Esophagus (tissue), 2 donors: ENCODE data around the gene ERF. TPM values are rescaled to one million over a fixed set of nuclear protein-coding genes. Genes with fewer than 3 reads are reported as not detected.
"Not testable (repeated sequence)": the region's sequence is repeated elsewhere in the genome, so short reads cannot be mapped to it uniquely, and the experiment has no call there.

ENCODE experiments used
- H3K27ac ChIP-seq, 2 donors: one replicate each; pipeline ENCODE4 v1.5.1; 2013; ENCODE audit warnings: low read depth in 2 of 2, mild to moderate bottlenecking in 2 of 2, inconsistent platforms in 1 of 2, low read length in 1 of 2, moderate library complexity in 1 of 2
- H3K27me3 ChIP-seq, 2 donors: one replicate each; pipeline ENCODE4 v1.6.1; 2013; ENCODE audit warnings: low read length in 2 of 2, control low read depth in 1 of 2, mild to moderate bottlenecking in 1 of 2; ENCODE audit not compliant: insufficient read depth in 2 of 2, control insufficient read depth in 1 of 2
- H3K36me3 ChIP-seq, 2 donors: one replicate each; pipeline ENCODE4 v1.6.1; 2013; ENCODE audit warnings: low read length in 1 of 2; ENCODE audit not compliant: control insufficient read depth in 2 of 2, insufficient read depth in 2 of 2
- H3K4me1 ChIP-seq, 2 donors: one replicate each; pipeline ENCODE4 v1.6.1; 2013; ENCODE audit warnings: low read length in 1 of 2; ENCODE audit not compliant: control insufficient read depth in 2 of 2, insufficient read depth in 2 of 2
- H3K4me3 ChIP-seq, 2 donors: one replicate each; pipeline ENCODE4 v1.5.1; 2013; ENCODE audit warnings: low read length in 2 of 2, mild to moderate bottlenecking in 2 of 2, low read depth in 1 of 2, moderate library complexity in 1 of 2
- H3K9me3 ChIP-seq, 2 donors: one replicate each; pipeline ENCODE4 v1.6.1; 2013; ENCODE audit warnings: mild to moderate bottlenecking in 2 of 2, low read depth in 1 of 2, low read length in 1 of 2, moderate library complexity in 1 of 2; ENCODE audit not compliant: control insufficient read depth in 2 of 2, insufficient read depth in 1 of 2
- WGBS, 2 donors: extraction: QIAGEN DNeasy Blood & Tissue Kit; methylation state at CpG; one replicate each; pipeline ENCODE4 v1.1.7; 2013; 5-methylcytosine and 5-hydroxymethylcytosine counted together
- polyA plus RNA-seq, 2 donors: library from polyadenylated mRNA; stranded (reverse); fragments of 200-250 nt; gene quantifications; one replicate each; pipeline ENCODE4 v1.2.3, GENCODE V29; 2013
- donor health status: healthy with polysubstance abuse.
- donor health status: Bipolar disorder and iron deficiency.

The ERF gene
- polyA plus RNA-seq, 2 donors: 19.5 to 29.6 TPM

DNA sequence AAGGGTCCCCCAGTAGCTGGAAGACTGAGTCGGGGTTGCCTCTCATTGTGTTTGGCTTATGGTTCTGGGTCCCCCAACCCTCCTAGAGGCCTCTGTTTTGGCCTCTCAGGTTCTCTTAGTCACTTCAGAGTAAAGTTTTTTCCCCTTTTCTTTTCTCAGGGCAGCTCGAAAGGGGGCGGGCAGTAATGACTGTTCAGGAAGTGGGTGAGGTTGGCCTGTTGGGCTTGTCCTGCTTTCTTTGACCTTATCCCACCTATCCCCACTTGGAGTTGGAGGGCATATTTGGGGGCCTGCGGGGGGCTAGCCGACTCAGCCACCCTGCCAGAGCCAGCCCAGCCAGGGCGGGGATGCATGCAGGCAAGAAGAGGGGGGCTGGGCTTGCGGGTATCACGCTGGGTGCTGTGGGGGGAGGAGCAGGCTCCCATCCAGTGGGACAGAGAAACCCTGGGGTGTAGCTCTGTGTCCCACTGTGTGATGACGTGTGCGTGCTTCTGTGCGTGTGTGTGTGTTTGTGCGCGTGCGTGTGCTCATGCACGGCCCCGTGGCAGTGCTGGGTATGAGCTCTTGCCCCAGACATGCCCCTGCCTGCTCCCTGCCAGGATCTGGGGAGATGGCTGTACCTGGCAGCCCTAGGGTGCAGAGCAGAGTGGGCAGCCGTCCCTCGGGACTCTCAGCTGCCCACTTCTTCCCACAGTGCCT, 15.6 kb upstream of the ERF start:
- H3K27ac ChIP-seq: peak overlapping the region; percentile 94 to 99
- H3K4me3 ChIP-seq: peak overlapping the region; percentile 57 to 59
- H3K4me1 ChIP-seq: peaks cover 8 to 32% of the 10 kb centered on the region in 2 donors
- no peaks in the 10 kb centered on the region for H3K27me3 ChIP-seq
- H3K9me3 ChIP-seq: no peaks in the 10 kb centered on the region
- H3K36me3 ChIP-seq: peaks cover 0 to 34% of the 10 kb centered on the region in 2 donors
- WGBS, 2 donors: 11 to 15% methylated on average over 17 to 18 of the region's 18 CpGs

DNA sequence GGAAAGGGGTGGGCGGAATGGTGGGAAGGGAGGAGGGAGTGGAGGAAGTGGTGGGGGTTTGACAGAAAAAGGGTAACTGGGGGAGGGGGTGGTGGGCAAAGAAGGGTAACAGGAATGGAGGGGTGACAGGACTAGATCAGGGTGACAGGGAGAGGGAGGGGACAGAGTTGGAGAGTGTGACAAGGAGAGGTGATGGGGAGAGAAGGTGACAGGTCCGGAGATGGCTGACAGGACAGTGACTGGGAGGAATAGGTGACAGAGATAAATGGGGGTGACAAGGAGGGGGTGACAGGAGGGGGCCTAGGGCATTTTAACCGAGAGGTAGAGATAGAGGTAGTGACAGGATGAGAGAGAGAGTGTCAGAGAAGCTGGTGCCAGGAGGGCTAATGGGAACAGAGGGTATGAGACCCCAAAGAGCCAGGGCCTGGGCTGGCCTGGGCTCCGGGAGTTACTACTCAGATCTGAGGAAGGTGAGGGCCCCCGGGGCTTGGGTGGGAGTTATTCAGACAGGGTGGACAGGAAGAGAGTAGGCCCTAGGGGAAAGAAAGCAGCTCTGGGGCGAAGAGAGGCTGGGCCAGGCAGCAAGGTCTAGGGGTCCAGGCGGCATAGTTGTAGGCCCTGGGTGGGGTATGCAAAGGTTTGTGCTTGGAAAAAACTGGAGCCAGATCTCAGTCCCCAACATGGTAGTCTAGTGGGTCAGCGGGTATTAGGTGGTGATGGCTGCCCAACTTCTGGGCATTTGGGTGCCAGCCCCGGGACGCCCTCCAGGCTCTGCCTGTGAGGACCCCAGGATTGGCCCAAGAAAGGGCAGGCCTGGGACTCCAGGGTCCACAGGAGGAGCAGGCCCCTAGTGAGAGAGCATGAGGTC, 14.8 kb upstream of the ERF start:
- WGBS, 2 donors: 22 to 31% methylated on average over 10 of the region's 10 CpGs
- Histone ChIP-seq H3K27ac (peak overlapping the region; percentile 94 to 99), H3K27me3 (no peaks in the 10 kb centered on the region), H3K4me1 (peaks cover 8 to 27% of the 10 kb centered on the region in 2 donors), H3K4me3 (peak overlapping the region; percentile 57 to 59), H3K36me3 (peaks cover 0 to 29% of the 10 kb centered on the region in 2 donors), H3K9me3 (no peaks in the 10 kb centered on the region)

DNA sequence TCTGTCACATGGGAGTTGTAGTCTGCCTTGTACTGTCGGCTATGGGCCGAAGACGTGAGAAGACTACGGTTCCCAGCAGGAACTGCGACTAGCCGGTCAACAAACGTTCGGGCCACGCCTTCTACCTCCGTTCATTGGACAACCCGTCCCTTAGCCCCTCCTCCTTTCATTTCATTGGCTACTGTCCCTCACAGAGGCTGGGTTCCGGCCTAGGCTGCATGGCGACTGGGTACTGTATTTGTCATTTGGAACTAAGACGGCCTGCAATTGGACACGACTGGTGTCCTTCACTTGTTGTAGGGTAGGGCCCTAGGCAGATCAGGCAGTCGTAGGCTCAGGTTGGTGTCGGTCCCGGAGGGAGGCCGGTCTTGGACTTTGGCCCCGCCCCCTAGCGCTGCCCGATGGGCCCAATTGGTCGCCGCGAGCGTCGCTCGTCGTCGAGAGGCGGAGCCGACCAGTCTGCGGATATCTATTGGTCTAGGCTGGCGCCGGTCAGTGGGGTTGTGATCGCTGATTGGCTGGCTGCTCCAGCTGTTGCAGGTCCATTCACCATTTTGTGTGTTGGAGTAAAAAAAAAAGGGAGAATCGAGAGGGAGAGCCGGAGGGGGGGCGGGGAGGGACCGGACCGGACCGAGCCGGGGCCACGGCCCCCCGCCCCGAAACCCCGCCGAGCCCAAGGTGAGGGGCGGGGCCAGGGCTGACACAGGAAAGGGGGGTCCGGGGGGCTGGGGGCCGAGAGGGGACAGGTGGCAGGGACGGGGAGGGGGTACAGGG, 14.0 kb upstream of the ERF start, which contains the start of gene CIC:
Gene CIC, plus strand, starts transcription at position 549 of the 774 bp plus-strand sequence. CDS start 2,532 bp downstream, outside the sequence.
- 1 to 2% methylated on average over 51 to 52 of the region's 52 CpGs for WGBS, 2 donors
- Histone ChIP-seq H3K36me3 (peaks cover 0 to 23% of the 10 kb centered on the region in 2 donors), H3K27ac (peak within 1 kb of the TSS; percentile 98 to 99), H3K27me3 (no peaks in the 10 kb centered on the region), H3K4me3 (peak within 1 kb of the TSS; percentile 59 to 82), H3K4me1 (peaks cover 8 to 22% of the 10 kb centered on the region in 2 donors), H3K9me3 (no peaks in the 10 kb centered on the region)

DNA sequence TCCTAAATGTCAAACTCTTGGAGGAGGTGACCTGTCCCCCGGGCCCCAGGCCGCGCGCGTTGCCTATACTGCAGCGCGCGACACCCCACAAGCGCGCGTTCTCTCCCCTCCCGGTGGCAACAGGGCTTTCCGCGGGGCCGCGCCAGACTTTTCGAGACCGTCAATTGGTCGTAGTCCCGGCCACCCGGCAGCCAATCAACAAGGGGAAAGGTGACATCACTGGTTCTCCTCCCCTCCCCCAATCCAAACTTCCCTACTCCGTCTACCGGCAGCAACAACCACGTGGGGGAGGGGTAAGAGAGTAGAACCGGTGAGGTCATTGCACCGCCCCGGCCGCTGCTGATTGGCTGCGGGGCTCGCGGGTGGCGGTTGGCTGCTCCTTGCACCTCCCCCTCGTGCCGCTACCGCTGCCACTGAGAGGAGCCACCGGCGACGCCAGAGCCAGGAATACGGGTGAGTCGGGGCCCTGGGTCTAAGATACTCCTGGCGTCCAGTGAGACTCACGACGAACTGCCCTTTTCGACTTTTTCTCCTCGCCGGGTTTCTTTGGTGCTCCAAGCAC, 13.3 kb upstream of the ERF start:
- Histone ChIP-seq H3K27me3 (no peaks in the 10 kb centered on the region), H3K36me3 (peaks cover 0 to 16% of the 10 kb centered on the region in 2 donors), H3K27ac (peak overlapping the region; percentile 98 to 99), H3K4me1 (peaks cover 8 to 19% of the 10 kb centered on the region in 2 donors), H3K4me3 (peak overlapping the region; percentile 52 to 82), H3K9me3 (no peaks in the 10 kb centered on the region)
- WGBS, 2 donors: 0% methylated on average over 46 of the region's 46 CpGs

DNA sequence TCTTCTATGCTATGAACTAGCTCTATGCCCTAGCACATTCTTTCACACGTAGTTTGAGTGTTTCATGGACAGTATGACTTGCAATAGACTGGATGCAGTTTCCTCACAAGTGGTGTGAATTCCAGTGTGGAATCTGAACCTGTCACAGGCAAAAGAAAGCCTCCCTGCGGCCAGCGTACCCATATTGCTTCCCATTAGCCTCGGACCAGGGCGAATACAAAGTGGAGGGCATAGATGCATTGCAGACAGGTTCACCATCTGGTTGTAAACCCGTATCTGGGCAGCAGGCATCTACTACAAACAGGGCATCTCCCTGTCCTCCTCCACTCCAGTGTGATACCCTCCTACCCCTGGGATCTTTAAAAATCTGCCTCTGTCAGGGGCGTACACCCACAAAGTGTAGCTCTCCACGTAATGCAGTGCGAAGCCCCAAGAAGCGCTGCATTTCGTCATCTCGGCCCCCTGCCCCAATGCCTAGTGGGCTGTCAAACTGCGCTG, 12.8 kb upstream of the ERF start:
- WGBS, 2 donors: 7% methylated on average over 13 of the region's 13 CpGs

DNA sequence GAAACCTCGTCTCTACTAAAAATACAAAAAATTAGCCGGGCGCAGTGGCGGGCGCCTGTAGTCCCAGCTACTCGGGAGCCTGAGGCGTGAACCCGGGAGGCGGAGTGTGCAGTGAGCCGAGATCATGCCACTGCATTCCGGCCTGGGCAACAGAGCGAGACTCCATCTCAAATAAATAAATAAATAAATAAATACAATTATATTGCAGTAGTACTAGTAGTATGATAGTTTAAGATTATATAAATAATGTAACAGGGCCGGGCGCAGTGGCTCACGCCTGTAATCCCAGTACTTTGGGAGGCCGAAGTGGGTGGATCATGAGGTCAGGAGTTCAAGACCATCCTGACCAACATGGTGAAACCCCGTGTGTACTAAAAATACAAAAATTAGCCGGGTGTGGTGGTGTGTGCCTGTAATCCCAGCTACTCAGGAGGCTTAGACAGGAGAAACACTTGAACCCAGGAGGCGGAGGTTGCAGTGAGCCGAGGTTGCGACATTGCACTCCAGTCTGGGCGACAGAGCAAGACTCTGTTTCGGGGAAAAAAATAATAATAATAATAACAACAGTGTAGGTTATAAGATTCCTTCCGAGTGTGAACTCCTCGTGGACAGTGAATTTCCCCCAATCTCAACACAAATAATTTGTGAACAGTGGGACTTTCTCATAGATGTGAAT, 12.1 kb upstream of the ERF start:
- H3K36me3 ChIP-seq, H3K27ac ChIP-seq, H3K4me3 ChIP-seq, H3K27me3 ChIP-seq, H3K9me3 ChIP-seq: not testable (repeated sequence)
- 90 to 91% methylated on average over 22 to 25 of the region's 25 CpGs for WGBS, 2 donors
- H3K4me1 ChIP-seq: peaks cover 8 to 19% of the 10 kb centered on the region in 2 donors

More for the DNA sequence above, 12.8 kb upstream of the ERF start:
- H3K9me3 ChIP-seq: no peaks in the 10 kb centered on the region
- H3K27ac ChIP-seq: peak overlapping the region; percentile 79 to 83
- no peaks in the 10 kb centered on the region for H3K27me3 ChIP-seq
- peaks cover 8 to 19% of the 10 kb centered on the region in 2 donors for H3K4me1 ChIP-seq
- H3K4me3 ChIP-seq: peak overlapping the region; percentile 36 to 41
- H3K36me3 ChIP-seq: peaks cover 0 to 11% of the 10 kb centered on the region in 2 donors

DNA sequence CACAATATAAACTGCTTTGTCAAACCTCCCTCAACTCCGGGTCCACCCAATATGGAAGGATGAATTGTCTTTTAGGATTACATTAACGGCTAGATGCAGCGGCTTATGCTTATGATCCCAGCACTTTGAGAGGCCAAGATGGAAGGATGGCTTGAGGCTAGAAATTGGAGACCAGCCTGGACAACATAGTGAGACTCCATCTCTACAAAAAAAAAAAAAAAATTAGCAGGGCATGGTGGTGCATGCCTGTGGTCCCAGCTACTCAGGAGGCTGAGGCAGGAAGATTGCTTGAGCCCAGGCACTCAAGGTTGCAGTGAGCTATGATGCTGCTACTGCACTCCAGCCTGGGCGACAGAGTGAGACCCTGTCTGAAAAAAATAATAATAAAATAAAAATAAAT, 11.2 kb upstream of the ERF start:
- 88 to 94% methylated on average over 4 of the region's 4 CpGs for WGBS, 2 donors
- not testable (repeated sequence) for H3K4me3 ChIP-seq, H3K27ac ChIP-seq, H3K27me3 ChIP-seq, H3K9me3 ChIP-seq, H3K36me3 ChIP-seq
- H3K4me1 ChIP-seq: peaks cover 8 to 11% of the 10 kb centered on the region in 2 donors

DNA sequence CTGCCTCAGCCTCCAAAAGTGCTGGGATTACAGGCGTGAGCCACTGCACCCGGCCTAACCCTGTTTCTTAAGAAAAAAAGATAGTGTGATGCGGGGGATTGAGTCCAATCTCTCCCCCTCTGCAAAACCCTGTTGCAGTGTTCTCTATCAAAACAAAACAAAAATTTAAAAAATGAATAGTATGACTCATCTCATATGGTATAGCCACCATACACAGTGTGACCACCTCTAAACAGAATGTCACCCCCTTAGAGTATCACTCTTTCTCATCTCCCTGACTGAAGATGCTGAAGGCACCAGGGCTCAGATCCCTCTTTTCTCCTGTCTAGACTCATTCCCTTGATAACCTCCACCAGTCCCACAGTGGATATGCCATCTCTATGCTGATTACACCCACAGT, 6.8 kb upstream of the ERF start:
- Histone ChIP-seq H3K4me3 (no peak overlapping the region), H3K27me3 (no peaks in the 10 kb centered on the region), H3K4me1 (no peaks in the 10 kb centered on the region), H3K27ac (no peak overlapping the region), H3K36me3 (no peaks in the 10 kb centered on the region), H3K9me3 (no peaks in the 10 kb centered on the region)
- 95% methylated on average over 3 of the region's 3 CpGs for WGBS, 2 donors
